ENCODE results near the gene MAGEB16.

MAGEB16 gene

DNA sequence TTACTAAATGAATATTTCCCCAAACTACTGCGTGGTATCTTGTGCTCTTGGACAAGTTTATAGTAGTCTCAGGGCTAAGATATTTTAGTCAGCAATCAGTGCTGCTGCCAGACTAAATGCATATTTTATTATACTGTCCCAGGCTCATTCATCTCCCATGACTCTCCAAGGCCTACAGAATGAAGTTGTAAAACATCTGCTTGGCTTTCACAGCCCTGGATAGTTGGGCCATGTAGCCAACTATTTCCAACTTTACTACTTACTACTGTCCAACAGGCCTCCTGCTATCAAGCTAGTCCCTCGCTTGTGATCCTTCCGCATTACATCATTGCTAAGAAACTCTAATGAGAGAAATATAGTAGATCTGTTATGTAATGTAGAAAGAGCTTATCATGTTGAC lies 31.4 kb downstream of the MAGEB16 start:
- TF ChIP-seq FOXM1 (IDR thresholded peaks at IDR 0.05; ENCODE audit: borderline replicate concordance, low read depth) (no peak), TAF1 (IDR thresholded peaks at IDR 0.05; ENCODE audit: low read depth) (no peak), YY1 (IDR thresholded peaks at IDR 0.05; ENCODE audit: low read depth) (no peak), CEBPB (IDR thresholded peaks at IDR 0.05) (no peak), RAD21 (IDR thresholded peaks at IDR 0.05; ENCODE audit: low read depth) (no peak), ZBTB7A (IDR thresholded peaks at IDR 0.05; ENCODE audit: low read depth) (no peak), NFIC (IDR thresholded peaks at IDR 0.05) (no peak), TEAD4 (IDR thresholded peaks at IDR 0.05) (no peak), EGR1 (IDR thresholded peaks at IDR 0.05) (no peak), REST (IDR thresholded peaks at IDR 0.05; ENCODE audit: low read depth) (no peak), EP300 (IDR thresholded peaks at IDR 0.05; ENCODE audit: borderline replicate concordance) (no peak), CREB1 (IDR thresholded peaks at IDR 0.05; ENCODE audit: low read depth) (no peak), TCF12 (IDR thresholded peaks at IDR 0.05; ENCODE audit: low read depth) (no peak)
- TF ChIP-seq, protein P1, sequence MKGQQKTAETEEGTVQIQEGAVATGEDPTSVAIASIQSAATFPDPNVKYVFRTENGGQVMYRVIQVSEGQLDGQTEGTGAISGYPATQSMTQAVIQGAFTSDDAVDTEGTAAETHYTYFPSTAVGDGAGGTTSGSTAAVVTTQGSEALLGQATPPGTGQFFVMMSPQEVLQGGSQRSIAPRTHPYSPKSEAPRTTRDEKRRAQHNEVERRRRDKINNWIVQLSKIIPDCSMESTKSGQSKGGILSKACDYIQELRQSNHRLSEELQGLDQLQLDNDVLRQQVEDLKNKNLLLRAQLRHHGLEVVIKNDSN (IDR thresholded peaks at IDR 0.05) = no peak
- TF ChIP-seq, protein P2, sequence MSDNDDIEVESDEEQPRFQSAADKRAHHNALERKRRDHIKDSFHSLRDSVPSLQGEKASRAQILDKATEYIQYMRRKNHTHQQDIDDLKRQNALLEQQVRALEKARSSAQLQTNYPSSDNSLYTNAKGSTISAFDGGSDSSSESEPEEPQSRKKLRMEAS (IDR thresholded peaks at IDR 0.05) = no peak

DNA sequence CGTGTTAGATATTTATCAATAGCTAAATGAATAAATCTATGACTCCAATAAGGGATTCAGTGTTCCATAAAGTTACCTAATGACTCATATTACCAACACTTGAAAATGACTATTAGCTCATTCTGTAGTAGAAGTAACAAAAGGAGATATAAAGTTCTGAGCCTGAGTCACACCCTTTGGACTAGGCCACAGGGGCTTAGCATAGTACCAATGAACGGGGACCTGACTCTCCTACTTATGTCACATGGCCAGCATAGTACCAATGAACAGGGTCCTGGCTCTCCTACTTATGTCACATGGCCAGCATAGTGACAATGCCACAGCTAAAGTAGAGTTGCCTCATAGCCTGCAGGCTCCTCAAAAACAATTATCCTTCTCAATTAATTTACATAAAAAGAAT lies 43.7 kb downstream of the MAGEB16 start:
- TF ChIP-seq NFIC (IDR thresholded peaks at IDR 0.05) (no peak), CEBPB (IDR thresholded peaks at IDR 0.05) (no peak)

GRCh38 chrX:35842674-35843073 lies 44.5 kb downstream of the MAGEB16 start:
- TF ChIP-seq TAF1 (IDR thresholded peaks at IDR 0.05; ENCODE audit: low read depth) (no peak), TCF12 (IDR thresholded peaks at IDR 0.05; ENCODE audit: low read depth) (no peak), EGR1 (IDR thresholded peaks at IDR 0.05) (no peak), YY1 (IDR thresholded peaks at IDR 0.05; ENCODE audit: low read depth) (no peak), RAD21 (IDR thresholded peaks at IDR 0.05; ENCODE audit: low read depth) (no peak), TEAD4 (IDR thresholded peaks at IDR 0.05) (no peak), FOXM1 (IDR thresholded peaks at IDR 0.05; ENCODE audit: borderline replicate concordance, low read depth) (no peak), EP300 (IDR thresholded peaks at IDR 0.05; ENCODE audit: borderline replicate concordance) (no peak)
- TF ChIP-seq, protein P2 (IDR thresholded peaks at IDR 0.05) = no peak

- TF ChIP-seq EP300 (IDR thresholded peaks at IDR 0.05; ENCODE audit: borderline replicate concordance) (no peak), ZBTB7A (IDR thresholded peaks at IDR 0.05; ENCODE audit: low read depth) (no peak), CREB1 (IDR thresholded peaks at IDR 0.05; ENCODE audit: low read depth) (no peak), REST (IDR thresholded peaks at IDR 0.05; ENCODE audit: low read depth) (no peak), TCF12 (IDR thresholded peaks at IDR 0.05; ENCODE audit: low read depth) (no peak), FOXM1 (IDR thresholded peaks at IDR 0.05; ENCODE audit: borderline replicate concordance, low read depth) (no peak), TEAD4 (IDR thresholded peaks at IDR 0.05) (no peak), EGR1 (IDR thresholded peaks at IDR 0.05) (no peak), TAF1 (IDR thresholded peaks at IDR 0.05; ENCODE audit: low read depth) (no peak), NFIC (IDR thresholded peaks at IDR 0.05) (no peak), YY1 (IDR thresholded peaks at IDR 0.05; ENCODE audit: low read depth) (no peak), CEBPB (IDR thresholded peaks at IDR 0.05) (no peak), RAD21 (IDR thresholded peaks at IDR 0.05; ENCODE audit: low read depth) (no peak)
- TF ChIP-seq, protein P2 (IDR thresholded peaks at IDR 0.05) = no peak
- TF ChIP-seq, protein P1 (IDR thresholded peaks at IDR 0.05) = no peak
Observed at GRCh38 chrX:35847736-35848135, 49.6 kb downstream of the MAGEB16 start.

Measured in Ishikawa (cell line).